Measurements from ENCODE around the gene RPL21.
"Not testable (repeated sequence)": the region's sequence is repeated elsewhere in the genome, so short reads cannot be mapped to it uniquely, and the experiment has no call there.

Gene RPL21

GRCh38 chr13:27293076-27293691 is 41.8 kb downstream of the RPL21 start:
- no peak for DNase-seq

- no peak for DNase-seq
Observed at GRCh38 chr13:27293873-27294515, 42.6 kb downstream of the RPL21 start.

- DNase-seq: no peak
Observed at GRCh38 chr13:27295096-27295495, 43.7 kb downstream of the RPL21 start.

GRCh38 chr13:27295660-27296059 is 44.3 kb downstream of the RPL21 start:
- no peak for DNase-seq

GRCh38 chr13:27296496-27296895 is 45.1 kb downstream of the RPL21 start:
- DNase-seq: no peak

- DNase-seq: no peak
Observed at GRCh38 chr13:27298849-27299248, 47.5 kb downstream of the RPL21 start.

- not testable (repeated sequence) for DNase-seq
Observed at GRCh38 chr13:27300406-27300805, 49.0 kb downstream of the RPL21 start.

- DNase-seq: no peak
Observed at GRCh38 chr13:27300941-27301586, 49.7 kb downstream of the RPL21 start.

GRCh38 chr13:27302643-27303262 is 51.4 kb downstream of the RPL21 start:
- DNase-seq: no peak

GRCh38 chr13:27304099-27304498 is 52.7 kb downstream of the RPL21 start:
- DNase-seq: no peak

- no peak for DNase-seq
Observed at GRCh38 chr13:27304611-27305010, 53.3 kb downstream of the RPL21 start.
